Suppressor macrophage (primary cell): Measurements from ENCODE around the gene TXNDC2.
A peak's percentile ranks its signal among the peaks of the same experiment; 100 is the strongest.

Experiments used
- DNase-seq, 4 experiments: peaks; one replicate each; pipeline ENCODE4 v3.0.0-alpha.2; 2020 to 2022

The TXNDC2 gene

DNA sequence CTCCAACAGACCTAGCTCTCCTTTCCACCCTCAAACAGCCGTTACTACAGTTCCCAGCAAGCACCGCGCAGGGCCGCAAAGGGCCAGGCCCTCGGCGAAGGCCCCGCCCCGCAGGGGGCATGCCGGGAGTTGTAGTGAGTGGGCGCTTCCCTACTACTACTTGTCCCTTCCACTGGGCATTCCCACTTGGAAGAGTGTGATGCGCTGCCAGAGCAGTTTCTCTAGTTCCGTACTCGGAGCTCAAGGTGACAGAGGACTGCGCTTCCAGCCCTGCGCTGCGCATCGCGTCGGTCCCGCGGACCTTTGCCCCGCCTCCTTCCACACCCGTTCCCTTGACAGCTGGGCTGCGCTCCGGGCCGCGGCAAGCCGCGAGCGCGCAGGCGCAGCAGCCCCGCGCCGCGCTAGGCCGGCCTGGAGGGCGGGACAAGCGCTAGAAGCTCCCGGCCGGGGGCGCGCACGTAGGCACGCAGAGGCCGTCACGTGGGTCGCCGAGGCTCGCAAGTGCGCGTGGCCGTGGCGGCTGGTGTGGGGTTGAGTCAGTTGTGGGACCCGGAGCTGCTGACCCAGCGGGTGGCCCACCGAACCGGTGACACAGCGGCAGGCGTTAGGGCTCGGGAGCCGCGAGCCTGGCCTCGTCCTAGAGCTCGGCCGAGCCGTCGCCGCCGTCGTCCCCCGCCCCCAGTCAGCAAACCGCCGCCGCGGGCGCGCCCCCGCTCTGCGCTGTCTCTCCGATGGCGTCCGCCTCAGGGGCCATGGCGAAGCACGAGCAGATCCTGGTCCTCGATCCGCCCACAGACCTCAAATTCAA is 28.0 kb downstream of the TXNDC2 start, which contains the start of gene VAPA:
Gene VAPA (plus strand): TSS at position 491 of the 808 bp plus-strand sequence. CDS start 241 bp downstream, at position 732.
- peak; percentile 98 to 100 (median 100) for DNase-seq

DNA sequence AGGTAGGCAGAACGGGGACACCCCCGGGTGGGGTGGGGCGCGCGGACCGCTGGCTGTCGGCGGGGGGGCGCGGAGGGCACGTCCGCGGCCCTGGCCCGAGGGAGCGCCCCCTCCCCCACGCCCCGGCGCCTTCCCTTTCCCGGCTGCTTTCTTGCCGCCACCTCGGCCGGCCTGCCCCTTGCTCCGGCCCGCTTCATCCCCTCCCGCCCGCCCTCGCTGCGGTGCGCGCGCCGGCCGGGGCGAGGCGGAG is 28.5 kb downstream of the TXNDC2 start:
- no peak for DNase-seq

DNA sequence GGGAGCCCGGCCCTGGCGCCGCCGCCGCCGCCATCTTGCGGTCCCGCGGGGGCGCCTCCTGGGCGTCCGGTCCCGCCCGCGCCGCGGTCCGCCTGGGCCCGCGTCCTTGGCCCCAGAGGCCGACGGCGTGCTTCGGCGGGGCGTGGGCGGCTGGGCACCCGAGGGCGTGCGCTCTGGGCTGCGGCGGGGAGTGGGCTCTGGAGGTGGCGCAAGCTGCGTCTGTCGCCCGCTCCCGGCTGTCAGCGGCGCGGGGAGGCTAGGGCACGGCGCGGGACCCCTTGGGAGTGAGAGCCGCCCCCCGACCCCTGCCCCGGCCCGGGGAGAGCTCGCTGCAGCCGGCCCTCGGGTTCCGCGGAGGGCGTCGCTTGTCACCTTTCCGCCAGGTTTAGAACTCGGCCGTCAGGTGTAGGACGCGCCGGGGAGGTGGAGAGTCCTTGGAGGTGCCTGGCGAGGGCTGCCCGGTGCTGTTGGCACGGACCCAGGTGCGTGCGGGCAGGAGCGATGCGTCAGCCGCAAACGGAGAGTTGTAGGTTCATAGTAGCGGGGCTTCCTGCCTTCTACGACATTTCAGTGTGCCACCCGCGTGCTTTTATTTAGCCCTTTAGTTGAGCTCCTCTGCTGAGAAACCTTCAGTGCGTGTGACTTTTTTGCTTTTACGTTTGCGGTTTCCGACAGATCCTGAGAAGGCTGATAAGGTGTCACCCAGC is 29.0 kb downstream of the TXNDC2 start:
- peak; percentile 80 to 90 (median 88) for DNase-seq

DNA sequence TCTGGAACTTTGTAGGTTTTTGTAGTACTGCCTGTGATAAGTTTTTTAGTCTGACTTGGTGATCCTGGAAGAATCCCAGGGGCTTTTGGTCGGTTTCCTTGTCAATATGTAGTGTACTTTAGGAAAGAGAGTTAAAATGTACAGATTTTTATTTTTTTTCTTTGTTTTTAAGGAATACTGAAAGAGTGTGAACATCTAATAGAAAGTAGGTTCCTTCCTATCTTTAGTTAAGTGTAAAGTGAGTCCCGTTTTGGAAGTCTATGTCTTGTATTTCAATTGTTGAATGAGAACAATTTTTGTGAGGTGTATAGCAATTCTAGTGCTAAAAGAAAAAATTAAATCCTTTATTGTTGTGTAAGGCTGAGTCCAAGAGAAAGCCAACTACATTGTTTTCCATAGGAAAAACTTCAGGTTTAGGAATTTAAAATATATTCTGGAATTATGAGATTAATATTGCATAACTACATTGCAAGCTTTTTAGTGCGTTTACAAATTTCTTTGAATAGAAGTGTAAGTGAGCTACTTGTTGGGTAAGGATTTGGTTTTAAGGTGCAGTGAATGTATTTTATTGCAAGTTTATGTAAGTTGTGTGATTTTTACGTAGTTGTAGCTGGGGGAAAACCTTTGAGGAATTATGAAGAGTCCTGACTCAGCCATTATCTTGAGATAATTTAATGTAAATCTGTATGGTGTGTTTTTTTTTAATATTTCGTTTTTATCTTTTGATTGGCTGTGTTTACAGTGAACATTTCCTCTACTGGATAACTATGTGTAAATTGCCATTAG is 29.7 kb downstream of the TXNDC2 start:
- no peak for DNase-seq

DNA sequence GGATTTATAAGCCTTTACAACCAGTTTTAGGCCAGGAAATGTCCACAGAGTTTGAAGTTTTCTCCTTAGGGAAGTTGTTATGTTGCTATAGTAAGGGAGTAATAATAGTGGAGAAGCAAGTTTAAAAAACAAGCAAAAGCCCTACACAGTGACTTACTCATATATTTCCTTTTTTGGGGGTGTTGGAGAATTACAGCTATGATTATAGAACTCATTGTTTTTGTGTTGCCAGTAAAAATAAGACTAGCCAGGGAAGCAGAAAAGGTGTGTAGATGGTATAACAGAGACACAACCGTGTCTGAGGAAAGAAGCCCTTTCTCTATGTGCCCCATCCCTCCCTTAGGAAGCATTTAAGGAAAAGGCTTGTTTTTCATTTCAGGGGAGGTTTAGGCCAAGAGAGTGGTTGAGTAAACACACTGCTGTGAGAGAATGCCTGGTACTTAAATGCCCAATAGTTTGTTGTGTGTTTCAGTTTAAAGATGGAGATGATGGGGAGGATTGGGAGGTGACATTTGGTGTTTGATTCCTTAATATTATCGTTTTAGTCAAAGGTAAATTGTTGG is 30.4 kb downstream of the TXNDC2 start:
- peak; percentile 24 to 72 (median 50) for DNase-seq

DNA sequence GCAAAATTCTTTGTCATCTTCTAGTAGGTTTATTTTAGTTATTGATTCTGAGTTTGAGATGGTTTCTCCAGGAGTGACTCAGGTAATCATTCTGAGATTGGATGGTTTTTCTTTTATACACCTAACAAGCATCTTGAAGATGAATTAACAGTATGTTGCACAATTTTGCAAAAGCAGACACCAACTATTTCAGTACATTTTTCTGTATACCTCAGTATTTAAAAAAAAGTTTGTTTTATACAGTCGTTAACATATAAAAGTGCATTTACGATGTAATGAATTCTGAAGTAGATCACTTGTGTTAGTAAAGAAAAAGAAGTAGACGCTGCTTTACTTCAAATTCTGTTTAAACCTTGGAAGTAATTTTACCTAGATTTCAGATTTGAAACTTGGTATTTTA is 31.0 kb downstream of the TXNDC2 start:
- no peak for DNase-seq

DNA sequence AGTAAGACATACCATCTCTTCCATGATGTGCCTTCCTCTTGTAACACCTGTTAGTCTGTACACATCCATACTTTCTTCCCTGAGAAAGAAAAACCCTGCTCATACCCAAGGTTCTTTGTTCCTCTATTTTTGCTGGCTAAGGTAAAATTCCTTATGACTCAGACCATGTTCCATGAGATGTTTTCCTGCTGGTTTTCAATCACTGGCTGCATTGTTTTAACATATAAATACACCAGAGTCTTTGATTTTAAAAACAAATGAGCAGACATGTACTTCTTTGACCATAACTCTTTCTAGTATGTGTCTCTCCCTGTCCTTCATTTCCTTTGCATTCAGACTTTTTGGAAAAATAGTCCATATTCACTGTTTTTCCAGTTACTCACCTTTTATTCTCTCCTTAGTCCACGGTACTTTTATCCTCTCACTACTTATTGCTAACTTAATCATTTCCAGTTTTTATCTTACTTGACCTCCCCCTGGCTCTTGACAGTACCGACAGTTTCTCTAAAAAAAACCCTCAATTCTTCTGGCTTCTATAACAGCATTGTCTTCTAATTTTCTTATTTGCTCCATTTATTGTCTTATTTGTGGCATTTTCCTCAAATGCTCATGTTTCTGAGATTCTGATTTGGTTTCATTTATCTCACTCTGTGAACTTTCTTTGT is 32.4 kb downstream of the TXNDC2 start:
- DNase-seq: peak in 3 of 4 experiments; percentile 20 to 56 (median 37)

DNA sequence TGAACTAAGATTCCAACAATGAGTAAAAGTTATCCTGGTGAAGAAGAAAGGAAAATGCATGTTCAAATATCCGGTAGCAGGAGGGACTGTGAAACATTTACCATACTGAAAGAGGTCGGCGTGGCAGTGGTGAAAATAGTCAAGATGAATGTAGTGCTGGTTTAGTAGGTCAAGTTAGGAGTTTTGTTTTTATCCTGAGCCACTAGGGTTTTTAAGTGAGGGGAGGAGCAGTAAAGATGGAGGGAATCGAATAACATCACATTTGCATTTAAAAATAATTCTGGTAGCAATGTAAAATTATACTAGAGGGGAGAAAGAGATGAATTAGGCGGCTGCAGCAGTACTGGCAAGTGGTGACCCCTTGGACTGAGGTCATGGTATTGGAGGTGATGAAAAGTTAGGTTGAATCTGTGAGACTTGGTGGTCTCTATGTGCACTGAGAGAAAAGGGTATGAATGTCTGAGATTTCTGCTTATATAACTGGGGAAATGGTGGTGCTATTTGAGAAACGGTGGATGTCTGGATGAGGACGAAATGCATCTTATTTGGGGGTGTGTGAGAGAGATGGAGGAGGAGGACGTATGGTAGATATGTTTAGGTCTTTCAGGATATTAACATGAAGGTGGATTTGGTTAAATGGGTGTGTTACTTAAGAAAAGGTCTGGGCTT is 33.9 kb downstream of the TXNDC2 start:
- DNase-seq: no peak

DNA sequence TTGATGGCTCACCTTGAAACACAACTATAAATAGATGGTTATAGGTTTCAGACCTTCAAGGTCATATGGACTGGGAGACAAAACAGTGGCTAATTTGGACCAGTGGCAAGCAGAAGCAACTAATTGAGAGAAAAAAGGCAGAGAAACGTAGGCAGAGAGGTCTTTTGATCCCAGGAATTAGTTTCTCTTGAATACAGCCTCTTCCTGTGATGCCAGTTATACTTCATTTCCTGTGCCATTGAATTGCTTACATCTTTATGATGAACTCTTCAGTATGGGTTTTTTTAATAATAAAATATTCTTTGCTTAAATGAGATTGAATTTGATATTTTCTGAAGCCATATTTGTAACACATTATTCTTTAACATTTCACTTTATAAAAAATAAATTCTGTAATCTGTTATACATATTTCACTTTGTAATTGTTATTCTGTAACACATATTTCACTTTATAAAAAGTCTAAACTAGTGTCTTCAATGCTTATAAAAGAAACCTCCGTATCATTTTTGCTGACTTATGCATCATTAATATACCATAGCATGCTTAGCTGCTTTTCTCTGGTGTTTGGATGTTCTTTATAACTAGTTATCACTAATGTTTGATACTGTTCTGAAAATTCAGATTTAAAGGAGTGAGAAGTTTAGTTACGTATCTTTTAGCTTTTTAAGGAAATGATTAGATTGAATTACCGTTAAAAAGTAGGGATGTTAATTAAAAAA is 37.0 kb downstream of the TXNDC2 start:
- DNase-seq: no peak

DNA sequence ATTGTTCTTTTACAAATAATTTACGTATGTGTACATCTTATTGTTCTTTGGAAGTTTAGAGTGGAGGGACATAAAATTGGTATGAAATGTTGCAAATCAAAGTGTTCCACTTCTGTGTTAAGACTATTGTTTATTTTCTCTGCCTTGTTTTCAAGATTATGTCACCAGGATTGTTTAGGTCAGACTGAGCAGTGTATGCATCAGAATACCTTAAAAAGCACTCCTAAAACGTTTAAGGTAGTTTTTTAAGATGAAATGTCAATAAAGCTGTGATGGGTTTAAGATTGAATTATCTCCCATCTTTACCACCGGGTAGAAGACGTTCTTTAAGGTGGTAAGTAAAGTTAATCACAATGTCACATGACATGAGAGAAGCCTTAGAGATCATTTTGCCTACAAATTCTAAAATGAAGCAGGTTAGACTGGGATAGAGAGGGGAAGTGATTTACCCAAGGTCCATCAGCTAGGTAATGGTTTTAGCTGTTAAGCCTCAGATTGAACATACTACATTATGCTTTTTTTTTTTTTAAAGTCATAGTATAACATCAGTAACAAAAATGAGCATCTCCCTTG is 38.7 kb downstream of the TXNDC2 start:
- no peak for DNase-seq

DNA sequence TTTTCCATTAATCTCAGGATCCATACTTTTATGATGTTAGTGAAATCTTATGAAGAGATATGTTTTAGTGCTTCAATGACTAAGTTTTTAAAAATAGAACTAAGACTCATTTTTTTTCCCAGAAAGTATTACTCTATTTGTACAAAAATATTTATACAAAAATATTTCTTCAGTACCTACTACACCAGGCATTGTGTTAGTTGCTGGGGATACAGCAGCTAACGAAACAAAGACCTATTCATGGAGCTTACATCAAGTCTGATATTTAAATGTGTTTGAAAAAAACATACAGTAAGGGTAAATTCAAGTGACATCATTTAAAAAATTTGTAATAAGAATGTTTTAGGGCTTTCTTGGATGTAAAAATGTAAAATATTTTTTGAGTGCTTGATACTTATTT is 39.6 kb downstream of the TXNDC2 start:
- no peak for DNase-seq

DNA sequence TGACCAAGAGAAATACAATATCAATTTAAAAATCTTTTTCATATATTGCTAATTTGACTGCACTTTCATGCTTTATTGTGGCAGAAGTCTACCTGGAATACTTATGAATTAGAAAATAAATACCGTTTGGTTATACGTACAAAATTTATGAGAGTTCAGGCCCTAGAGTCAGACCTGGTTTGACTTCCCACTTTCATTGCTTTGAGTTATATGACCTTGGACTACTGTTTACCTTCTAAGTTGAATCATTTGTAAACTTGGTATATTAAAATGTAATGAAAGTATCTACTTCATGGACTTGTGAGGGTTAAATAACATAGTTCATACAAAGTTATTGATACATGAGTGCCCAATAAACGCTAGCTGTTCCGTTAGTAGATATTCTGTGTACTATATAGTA is 40.0 kb downstream of the TXNDC2 start:
- DNase-seq: no peak

DNA sequence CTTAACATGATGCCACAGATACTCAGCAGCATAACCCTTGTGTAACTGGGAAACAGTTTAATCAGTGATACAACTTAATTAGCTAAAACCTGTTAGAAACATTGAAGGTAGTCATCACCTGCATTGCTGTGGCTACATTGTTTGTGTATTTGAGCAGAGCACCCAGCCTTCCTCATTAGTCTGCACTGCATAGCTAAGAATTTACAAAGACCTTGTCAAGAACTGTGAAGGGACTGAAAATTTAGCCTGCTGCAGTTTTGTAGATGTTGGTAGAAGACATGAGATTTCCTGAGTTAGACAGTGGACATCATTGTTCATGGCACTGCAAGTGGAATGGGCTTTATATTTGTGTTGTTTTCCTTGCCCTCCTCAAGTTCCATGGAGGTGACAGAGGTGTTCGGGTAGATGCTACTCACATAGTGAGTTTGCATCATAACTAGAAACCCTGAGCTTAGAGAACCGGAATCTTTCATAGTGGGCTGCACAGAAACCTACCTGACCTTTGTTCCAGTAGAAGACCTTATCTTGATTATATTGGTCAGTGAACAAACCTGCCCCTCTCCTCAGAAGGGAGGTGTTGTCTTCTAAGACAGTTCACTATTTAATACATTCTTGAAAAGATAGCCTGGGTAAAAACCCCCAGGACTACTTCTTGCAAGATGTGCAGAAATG is 40.6 kb downstream of the TXNDC2 start:
- no peak for DNase-seq

DNA sequence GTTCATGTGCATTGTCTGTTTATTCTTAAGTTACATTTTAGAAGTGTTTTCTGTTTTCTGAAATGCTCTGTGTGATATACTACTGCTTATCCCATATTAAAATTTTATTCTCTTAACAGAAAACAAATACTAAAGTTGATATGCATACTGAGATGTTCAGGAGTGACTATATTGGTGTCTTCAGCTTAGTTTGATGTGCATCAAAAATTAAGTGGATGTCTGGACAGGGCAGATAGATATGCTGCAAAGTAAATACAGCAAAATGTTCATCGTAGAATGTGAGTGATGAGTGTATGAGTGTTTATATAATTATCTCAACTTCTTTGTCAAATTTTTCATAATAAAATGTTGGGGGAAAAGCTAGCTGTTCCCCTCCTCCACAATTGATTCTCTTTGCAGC is 41.2 kb downstream of the TXNDC2 start:
- no peak for DNase-seq

DNA sequence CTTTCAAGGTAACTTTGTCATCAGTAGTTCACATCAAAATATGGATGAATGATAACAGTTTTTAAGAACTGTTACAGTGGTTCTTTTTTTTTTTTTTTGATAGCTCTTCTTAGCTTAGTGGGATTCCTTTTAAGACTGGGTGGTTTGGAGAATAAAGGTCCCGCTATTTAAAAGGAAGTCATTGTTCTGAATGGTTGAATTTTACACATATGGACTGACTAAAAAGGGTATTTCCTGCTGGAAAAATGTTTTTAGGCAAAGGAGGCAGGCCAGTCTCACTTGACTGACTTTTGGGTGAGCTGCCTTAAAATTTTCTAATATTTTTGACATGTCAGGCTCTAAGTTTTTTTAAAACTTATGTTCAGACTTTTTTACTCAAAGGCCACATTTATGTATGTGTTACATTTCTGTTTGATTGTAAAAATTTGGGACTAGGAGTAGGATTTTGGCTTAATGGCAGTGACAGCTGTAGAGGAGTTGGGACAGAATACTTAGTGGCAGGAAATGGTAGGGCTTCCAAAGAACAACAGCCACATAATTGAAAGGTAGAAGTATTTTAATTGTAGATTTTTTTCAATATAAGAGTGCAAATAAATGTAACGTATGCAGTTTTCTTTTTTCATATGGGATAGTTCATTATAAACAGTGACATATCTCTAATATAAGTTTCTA is 41.8 kb downstream of the TXNDC2 start:
- no peak for DNase-seq

DNA sequence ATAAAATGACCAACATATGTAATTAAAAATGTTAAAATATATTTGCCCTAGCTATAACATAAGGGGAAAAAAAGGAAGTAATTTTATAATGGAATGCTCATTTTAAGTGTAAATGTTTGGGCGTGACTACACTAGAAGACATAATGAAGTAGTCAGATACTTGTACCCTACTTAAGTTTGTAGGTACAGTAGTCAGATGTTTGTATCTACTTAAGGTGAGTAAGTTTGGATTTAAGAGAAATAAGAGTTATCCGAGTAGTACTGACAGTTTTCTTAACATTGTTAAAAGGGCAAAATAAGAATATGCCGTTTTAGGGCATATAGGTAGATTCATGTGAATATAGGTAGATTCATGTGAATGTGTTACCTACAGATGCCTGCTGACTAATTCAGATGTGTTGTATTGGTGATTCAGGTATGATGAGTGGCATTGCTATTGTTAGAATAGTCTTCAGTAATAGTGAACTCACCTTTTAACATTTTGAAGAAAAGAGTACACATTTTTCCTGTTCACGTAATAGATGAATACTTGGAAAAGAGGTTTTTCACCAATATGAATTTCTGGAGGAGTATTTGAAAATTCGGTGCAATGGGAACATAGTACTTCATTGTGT is 43.0 kb downstream of the TXNDC2 start:
- DNase-seq: no peak

DNA sequence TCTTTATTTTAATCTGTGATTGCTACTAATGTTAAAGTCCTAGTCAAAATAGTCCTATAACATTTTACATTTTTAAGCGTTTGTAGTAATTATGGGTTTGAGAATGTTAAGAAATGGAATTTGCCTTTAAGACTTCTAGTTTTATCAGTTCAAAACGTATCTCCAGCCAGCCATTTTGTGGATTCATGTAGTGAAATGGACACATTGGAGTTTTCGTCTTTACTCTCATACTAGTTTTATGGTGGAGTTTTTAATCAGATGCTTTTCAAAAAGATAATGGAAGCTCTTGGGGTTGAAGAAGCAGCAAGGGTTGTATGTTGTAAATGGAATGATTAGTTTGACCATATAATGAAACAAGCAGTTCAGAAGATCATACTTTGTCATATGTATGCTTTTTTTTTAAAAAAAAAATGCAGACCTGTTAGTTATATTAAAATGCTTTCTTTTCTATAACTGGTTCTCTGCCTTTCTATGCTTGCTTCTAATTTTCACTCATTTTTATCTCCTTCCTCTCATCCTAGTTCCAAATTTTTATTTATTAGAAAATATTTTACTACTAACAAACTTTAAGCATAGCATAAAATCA is 44.6 kb downstream of the TXNDC2 start:
- no peak for DNase-seq

DNA sequence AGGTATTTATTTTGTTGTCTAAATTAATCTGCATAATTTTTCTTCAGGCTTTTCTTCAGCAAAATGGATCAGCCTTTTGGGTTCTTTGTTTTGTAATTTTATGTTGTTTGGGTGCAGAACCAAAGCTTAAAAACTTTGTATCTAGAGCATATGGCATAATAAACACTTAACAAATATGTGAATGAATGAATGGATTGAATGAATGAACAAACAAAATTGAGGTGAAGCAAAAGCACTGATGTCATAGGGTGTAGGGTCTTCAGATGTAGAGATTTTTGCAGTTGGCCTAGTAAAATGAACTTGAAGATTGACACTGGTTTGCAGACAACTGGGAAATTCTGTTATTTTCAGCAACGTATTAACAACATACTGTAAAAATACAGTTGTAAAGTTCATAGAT is 45.4 kb downstream of the TXNDC2 start:
- no peak for DNase-seq

DNA sequence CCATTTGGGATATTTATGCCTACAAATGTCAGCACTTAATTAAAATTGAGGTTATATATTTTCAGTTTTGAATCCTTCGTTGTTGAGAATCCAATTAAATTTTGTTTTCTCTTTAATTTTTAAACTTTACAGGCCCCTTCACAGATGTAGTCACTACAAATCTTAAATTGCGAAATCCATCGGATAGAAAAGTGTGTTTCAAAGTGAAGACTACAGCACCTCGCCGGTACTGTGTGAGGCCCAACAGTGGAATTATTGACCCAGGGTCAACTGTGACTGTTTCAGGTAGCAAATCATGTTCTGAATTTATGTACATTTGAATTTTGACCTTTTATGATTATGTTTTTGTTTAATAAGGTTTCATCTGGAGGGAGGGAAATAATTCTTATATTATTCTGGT is 45.9 kb downstream of the TXNDC2 start:
- no peak for DNase-seq
